ENCODE measurements around the gene MYO1C. TPM values are rescaled to one million over a fixed set of nuclear protein-coding genes. Genes with fewer than 3 reads are reported as not detected.

The MYO1C gene
- total RNA-seq, 1 donor from 2014 or later = 182 TPM

DNA sequence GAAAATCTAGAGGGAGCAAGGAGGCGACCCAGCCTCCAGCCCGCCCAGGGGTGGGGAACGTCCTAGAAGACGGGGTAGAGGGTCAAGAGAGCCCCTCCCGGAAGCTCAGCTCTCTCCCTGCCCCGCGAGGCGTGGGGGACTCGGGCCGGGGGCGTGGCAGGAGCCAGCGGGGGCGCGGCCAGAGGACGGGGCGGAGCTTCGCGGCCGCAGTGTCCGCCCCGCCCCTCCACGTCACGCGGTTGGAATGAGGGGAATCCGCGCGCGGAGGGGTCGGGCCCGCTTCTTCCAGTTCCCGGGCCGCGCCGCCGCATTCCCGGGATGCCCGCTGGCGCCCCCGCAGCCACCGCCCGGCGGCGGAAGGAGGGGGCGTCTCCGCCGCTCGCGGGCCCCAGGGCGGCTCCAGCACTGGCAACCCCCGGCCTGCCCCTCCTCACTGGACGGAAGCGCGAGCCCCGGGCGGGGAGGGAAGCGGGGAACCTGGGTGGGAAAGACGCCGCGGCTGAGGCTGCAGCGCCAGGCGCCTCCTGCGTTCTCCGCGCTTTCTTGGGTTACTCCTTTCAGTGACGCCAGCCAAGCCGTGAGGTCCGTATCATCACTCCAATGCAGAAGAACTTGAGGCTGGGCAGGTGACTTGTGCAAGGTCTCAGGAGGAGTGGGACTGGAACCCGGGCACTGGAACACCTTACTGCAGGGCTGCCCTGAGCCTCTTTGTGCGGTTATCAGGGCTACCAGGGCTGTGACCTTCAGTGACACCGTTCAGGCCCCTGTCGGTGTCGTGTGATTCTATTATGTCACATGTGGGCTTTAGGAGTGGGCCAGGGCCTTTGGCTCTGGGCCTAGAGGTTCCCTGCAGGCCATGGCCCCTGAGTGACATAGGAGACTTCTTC lies 4.3 kb downstream of the MYO1C start:
- intact Hi-C loops (cut with DNase I) = no loop called here
- ATAC-seq (ENCODE audit: poor library complexity) = peak; percentile 74
- DNase-seq = peak; percentile 93

GRCh38 chr17:1486802-1487695 lies 5.4 kb downstream of the MYO1C start:
- peak; percentile 87 for DNase-seq
- intact Hi-C loops (cut with DNase I) = no loop called here
- peak; percentile 10 for ATAC-seq (ENCODE audit: poor library complexity)

DNA sequence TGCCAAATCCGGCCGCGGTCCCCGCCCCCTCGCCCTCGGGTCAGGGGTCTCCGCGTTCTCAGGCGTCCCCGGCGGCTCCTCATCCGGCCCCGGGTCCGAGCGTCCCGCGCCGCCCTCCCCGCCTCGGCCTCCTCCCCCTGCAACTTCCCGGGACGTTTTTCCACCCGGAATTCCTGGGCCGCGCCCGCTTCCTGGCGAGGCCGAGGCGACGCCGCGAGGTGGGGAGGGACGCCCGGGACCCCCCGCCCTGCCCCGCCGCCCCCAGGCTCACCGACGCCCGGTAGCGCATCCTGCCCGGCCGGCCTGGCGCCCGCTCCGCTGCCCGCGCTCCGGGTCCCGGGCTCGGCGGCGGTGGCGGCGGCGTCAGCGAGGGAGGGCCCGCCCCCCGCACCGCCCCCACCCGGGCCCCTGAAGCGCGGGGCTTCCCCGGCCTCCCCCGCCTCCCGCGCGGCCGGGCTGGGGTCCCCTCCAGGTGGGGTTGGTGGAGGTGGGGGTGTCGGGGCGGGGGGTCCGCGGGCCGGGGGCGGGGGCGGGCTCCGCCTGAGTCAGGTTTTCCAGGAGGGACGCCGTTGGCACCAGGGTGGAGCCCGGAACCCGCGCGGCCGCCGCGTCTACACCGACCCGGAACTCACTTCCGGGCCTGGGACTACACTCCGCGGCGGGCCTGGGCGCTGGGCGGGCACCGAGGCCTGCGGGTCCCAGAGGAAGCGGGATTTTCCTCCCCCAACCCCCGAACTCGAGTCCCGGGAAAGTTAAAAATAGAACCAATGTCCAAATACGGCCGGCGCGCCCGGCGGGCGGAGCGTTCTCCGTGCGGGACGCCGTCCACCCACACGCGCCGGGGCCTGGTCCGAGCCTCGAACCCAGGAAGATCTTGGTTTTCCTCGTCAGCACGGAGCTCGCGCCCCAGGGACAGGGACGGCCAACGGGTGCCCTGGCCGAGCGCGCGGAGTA lies 6.8 kb downstream of the MYO1C start:
- intact Hi-C loops (cut with DNase I) = no loop called here
- DNase-seq = peak; percentile 84
- peak; percentile 32 for ATAC-seq (ENCODE audit: poor library complexity)

DNA sequence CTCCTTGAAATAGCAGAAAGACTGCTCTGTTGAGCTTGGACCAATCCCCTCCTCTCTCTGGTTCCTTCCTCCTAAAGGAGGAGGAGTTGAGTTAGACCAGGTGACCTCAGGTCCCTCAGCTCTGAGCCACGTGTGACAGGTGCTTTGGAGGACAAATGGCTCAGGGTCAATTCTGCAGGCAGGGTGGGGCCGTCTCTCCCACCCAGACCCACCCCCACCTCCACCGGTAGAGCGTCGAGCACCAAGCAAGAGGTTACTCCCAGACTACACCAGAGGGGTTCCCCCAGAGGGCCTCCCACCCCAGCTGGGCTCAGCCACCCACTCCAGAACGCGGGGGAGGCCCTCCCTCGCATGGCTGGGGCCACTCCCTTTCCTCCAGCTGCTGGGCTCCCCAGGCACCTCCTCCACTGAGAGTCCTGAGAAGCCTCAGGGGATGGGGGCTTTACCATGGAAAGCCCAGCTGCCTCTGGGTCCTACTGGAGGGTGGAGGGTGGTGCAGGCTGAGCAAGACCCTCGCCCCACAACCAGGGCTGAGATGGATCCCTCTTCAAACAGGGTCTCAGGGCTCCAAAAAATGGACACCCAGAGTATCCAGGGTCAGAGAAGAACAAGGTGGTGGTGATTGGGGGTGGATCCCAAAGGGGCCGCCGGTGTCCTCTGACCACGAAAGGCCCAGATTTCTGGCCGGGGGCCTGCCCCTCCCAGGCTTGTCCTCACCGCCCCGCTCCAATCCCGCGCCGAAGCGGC lies 7.6 kb downstream of the MYO1C start:
- ATAC-seq (ENCODE audit: poor library complexity) (peak; percentile 4), DNase-seq (peak; percentile 74)
- intact Hi-C loops (cut with DNase I) = no loop called here

GRCh38 chr17:1484060-1484535 lies 8.4 kb downstream of the MYO1C start:
- intact Hi-C loops (cut with DNase I) = no loop called here
- DNase-seq (no peak), ATAC-seq (ENCODE audit: poor library complexity) (no peak)

- peak; percentile 2 for ATAC-seq (ENCODE audit: poor library complexity)
- intact Hi-C loops (cut with DNase I) = no loop called here
- peak; percentile 65 for DNase-seq
Measured at GRCh38 chr17:1482680-1483079, 9.8 kb downstream of the MYO1C start.

DNA sequence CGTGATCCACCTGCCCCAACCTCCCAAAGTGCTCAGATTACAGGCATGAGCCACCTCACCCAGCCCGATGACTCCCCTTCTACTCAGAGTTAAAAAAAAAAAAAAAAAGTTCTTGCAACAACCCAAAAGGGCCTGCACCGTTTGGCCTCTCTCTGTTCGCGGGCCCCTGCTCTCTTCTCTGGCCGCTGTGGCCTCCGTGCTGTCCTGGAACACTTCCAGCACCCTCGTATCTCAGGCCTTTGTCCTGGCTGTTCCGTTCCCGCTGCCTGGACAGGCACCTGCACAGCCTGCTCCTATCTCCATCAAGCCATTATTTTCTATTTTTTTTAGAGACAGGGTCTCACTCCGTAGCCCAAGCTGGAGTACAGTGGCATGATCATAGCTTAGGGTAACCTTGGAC lies 10.8 kb downstream of the MYO1C start:
- peak; percentile 65 for DNase-seq
- ATAC-seq (ENCODE audit: poor library complexity) = no peak
- intact Hi-C loops (cut with DNase I) = no loop called here

- no peak for ATAC-seq (ENCODE audit: poor library complexity)
- intact Hi-C loops (cut with DNase I) = no loop called here
Measured at GRCh38 chr17:1480747-1481465, 11.6 kb downstream of the MYO1C start.

DNA sequence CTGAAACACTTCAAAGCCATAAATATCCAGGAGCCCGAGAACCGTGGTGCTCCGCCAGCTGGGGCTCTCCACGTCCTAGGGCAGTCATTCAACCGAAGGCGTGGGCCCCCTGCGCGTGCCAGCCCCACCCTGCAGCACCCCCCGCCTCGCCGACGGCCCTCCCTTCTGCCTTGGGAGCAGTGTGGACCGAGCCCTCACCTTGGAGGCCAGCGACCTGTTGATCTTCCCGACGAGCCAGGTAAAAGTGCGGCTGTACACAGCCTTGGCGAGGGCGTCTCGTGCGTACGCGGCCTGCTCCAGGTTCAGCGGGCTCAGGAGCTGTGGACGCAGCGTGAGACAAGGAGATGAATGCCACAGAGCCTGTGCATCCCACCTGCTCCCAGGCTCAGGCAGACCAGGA lies 14.1 kb downstream of the MYO1C start:
- intact Hi-C loops (cut with DNase I) = no loop called here
- DNase-seq = no peak
- ATAC-seq (ENCODE audit: poor library complexity) = no peak

More at GRCh38 chr17:1480747-1481465, 11.6 kb downstream of the MYO1C start:
- DNase-seq = no peak

GRCh38 chr17:1475321-1475854 lies 17.1 kb downstream of the MYO1C start:
- ATAC-seq (ENCODE audit: poor library complexity) = no peak
- DNase-seq = no peak
- intact Hi-C loops (cut with DNase I) = no loop called here

GRCh38 chr17:1474402-1475189 lies 17.9 kb downstream of the MYO1C start:
- ATAC-seq (ENCODE audit: poor library complexity) = no peak
- intact Hi-C loops (cut with DNase I) = no loop called here
- DNase-seq = no peak

GRCh38 chr17:1473841-1474240 lies 18.6 kb downstream of the MYO1C start:
- DNase-seq = no peak
- intact Hi-C loops (cut with DNase I) = no loop called here
- no peak for ATAC-seq (ENCODE audit: poor library complexity)

GRCh38 chr17:1473170-1473569 lies 19.3 kb downstream of the MYO1C start:
- ATAC-seq (ENCODE audit: poor library complexity) = no peak
- DNase-seq = no peak
- intact Hi-C loops (cut with DNase I) = no loop called here

- DNase-seq = no peak
- intact Hi-C loops (cut with DNase I) = no loop called here
Measured at GRCh38 chr17:1471911-1472821, 20.3 kb downstream of the MYO1C start.

DNA sequence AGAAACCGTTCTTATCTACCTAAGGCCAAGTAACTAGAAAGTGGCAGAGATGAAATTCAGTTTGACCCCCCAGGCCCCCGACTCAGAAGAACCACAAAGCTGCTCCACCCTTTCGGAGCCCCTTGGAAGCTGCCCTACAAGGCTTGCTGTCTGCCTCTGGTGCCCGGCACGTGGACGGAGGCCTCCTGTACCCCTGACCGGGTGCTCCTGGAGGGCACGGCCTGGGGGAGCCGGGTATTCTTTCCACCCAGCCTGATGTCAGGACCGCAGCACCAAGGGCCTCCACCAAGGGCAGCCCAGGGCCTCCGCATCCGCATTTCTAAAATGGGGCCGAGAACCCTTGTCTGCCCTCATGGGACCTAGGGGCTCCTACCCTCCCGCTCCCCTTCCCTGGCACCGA lies 21.0 kb downstream of the MYO1C start:
- DNase-seq (no peak), ATAC-seq (ENCODE audit: poor library complexity) (no peak)
- intact Hi-C loops (cut with DNase I) = no loop called here

More at GRCh38 chr17:1471911-1472821, 20.3 kb downstream of the MYO1C start:
- no peak for ATAC-seq (ENCODE audit: poor library complexity)

All from Right ventricle myocardium superior (tissue), 1 donor.